Activated B cell treated with CpG ODN at 0.5 μM for 24 hours (primary cell): Measurements from ENCODE around the gene PRAMEF26. TPM values are rescaled to one million over a fixed set of nuclear protein-coding genes. Genes with fewer than 3 reads are reported as not detected.
"Not testable (repeated sequence)": the region's sequence is repeated elsewhere in the genome, so short reads cannot be mapped to it uniquely, and the experiment has no call there.

Experiments
- ATAC-seq: fragments of 200-7000 bp; cut with Tn5 transposase; one replicate; pipeline ENCODE4 v1.10.0; 2021; ENCODE audit warnings: low read depth, mild to moderate bottlenecking, moderate library complexity
- CTCF ChIA-PET: fragments of 350-600 bp; sonication (Branson Sonifier 250); formaldehyde crosslinking; loops from one replicate; lab custom pipeline; 2021; ENCODE audit warnings: antibody characterized with exemption; lab: Charles Lee
- POLR2A ChIA-PET: fragments of 350-600 bp; sonication (Branson Sonifier 250); formaldehyde crosslinking; loops from one replicate; lab custom pipeline; 2021; ENCODE audit warnings: antibody characterized with exemption; lab: Charles Lee
- DNase-seq: peaks from one replicate; pipeline ENCODE4 v3.0.0; 2022
- H3K27ac Mint-ChIP-seq: one replicate; pipeline ENCODE4 v1.8.0; 2020; ENCODE audit warnings: mixed read lengths
- H3K27me3 Mint-ChIP-seq: one replicate; pipeline ENCODE4 v1.8.0; 2021; ENCODE audit warnings: mixed read lengths
- H3K36me3 Mint-ChIP-seq: one replicate; pipeline ENCODE4 v1.8.0; 2021; ENCODE audit warnings: low read depth, mixed read lengths
- H3K4me1 Mint-ChIP-seq: one replicate; pipeline ENCODE4 v1.8.0; 2021; ENCODE audit warnings: mixed read lengths
- H3K4me3 Mint-ChIP-seq: one replicate; pipeline ENCODE4 v1.8.0; 2020; ENCODE audit warnings: mild to moderate bottlenecking, mixed read lengths
- H3K9me3 Mint-ChIP-seq: one replicate; pipeline ENCODE4 v1.8.0; 2020; ENCODE audit warnings: mixed read lengths
- intact Hi-C: fragments of 100-400 bp; cut with micrococcal nuclease; formaldehyde crosslinking; loops from one replicate; pipeline ENCODE4 v1.15.1; 2024
- total RNA-seq: library from RNA; stranded (reverse); gene quantifications from 2 replicates; pipeline ENCODE4 v1.2.3, GENCODE V29; 2022

Gene PRAMEF26
- not detected in 2 replicates for total RNA-seq

- H3K36me3 Mint-ChIP-seq, H3K27ac Mint-ChIP-seq, H3K9me3 Mint-ChIP-seq, H3K4me1 Mint-ChIP-seq, POLR2A ChIA-PET, intact Hi-C loops, DNase-seq, H3K4me3 Mint-ChIP-seq, CTCF ChIA-PET, H3K27me3 Mint-ChIP-seq, ATAC-seq: not testable (repeated sequence)
These were observed at the start of gene PRAMEF26 for GRCh38 chr1:13155909-13156308. Gene PRAMEF26, minus strand, starts transcription at chr1:13156009. Its CDS starts 2,914 bp downstream, at chr1:13153095.

- ATAC-seq, H3K4me3 Mint-ChIP-seq, H3K27me3 Mint-ChIP-seq, H3K36me3 Mint-ChIP-seq, H3K27ac Mint-ChIP-seq, CTCF ChIA-PET, H3K4me1 Mint-ChIP-seq, intact Hi-C loops, DNase-seq, POLR2A ChIA-PET, H3K9me3 Mint-ChIP-seq: not testable (repeated sequence)
These were observed 45.5 kb upstream of the PRAMEF26 start, which contains the start of gene PRAMEF13 for GRCh38 chr1:13201309-13201708. Gene PRAMEF13, minus strand, starts transcription at chr1:13201409. Its CDS starts 1,820 bp downstream, at chr1:13199589.

GRCh38 chr1:13171548-13171947, 15.7 kb upstream of the PRAMEF26 start, which contains the start of gene PRAMEF9:
Gene PRAMEF9, plus strand, starts transcription at chr1:13171848. Its CDS starts 3,433 bp downstream, at chr1:13175281.
- H3K36me3 Mint-ChIP-seq, H3K4me3 Mint-ChIP-seq, POLR2A ChIA-PET, CTCF ChIA-PET, DNase-seq, ATAC-seq, intact Hi-C loops, H3K27ac Mint-ChIP-seq, H3K27me3 Mint-ChIP-seq, H3K4me1 Mint-ChIP-seq, H3K9me3 Mint-ChIP-seq: not testable (repeated sequence)

GRCh38 chr1:13165531-13165930, 9.7 kb upstream of the PRAMEF26 start, which contains the start of gene HNRNPCL4:
Gene HNRNPCL4, minus strand, starts transcription at chr1:13165631. Its CDS starts 164 bp downstream, at chr1:13165467.
- H3K4me3 Mint-ChIP-seq, DNase-seq, POLR2A ChIA-PET, CTCF ChIA-PET, ATAC-seq, intact Hi-C loops, H3K9me3 Mint-ChIP-seq, H3K36me3 Mint-ChIP-seq, H3K27ac Mint-ChIP-seq, H3K4me1 Mint-ChIP-seq, H3K27me3 Mint-ChIP-seq: not testable (repeated sequence)

GRCh38 chr1:13116754-13117153, 39.1 kb downstream of the PRAMEF26 start, which contains the start of gene HNRNPCL2:
Gene HNRNPCL2, minus strand, starts transcription at chr1:13116854. Its CDS starts 454 bp downstream, at chr1:13116400.
- H3K4me3 Mint-ChIP-seq, DNase-seq, H3K27ac Mint-ChIP-seq, ATAC-seq, H3K4me1 Mint-ChIP-seq, POLR2A ChIA-PET, CTCF ChIA-PET, H3K9me3 Mint-ChIP-seq, H3K36me3 Mint-ChIP-seq, intact Hi-C loops, H3K27me3 Mint-ChIP-seq: not testable (repeated sequence)

Other genes with a start within 250 kb of the PRAMEF26 start
- not detected in 2 replicates for gene PRAMEF7, start 239.4 kb downstream of the PRAMEF26 start, total RNA-seq
- gene PRAMEF6, start 208.4 kb downstream of the PRAMEF26 start, total RNA-seq, result not detected in 2 replicates
- gene PRAMEF27, start 99.4 kb downstream of the PRAMEF26 start, total RNA-seq, result not detected in 2 replicates
- gene HNRNPCL3, start 95.2 kb downstream of the PRAMEF26 start, total RNA-seq, result not detected in 2 replicates
- not detected in 2 replicates for gene PRAMEF25, start 85.2 kb downstream of the PRAMEF26 start, total RNA-seq
- gene HNRNPCL2, start 39.2 kb downstream of the PRAMEF26 start, total RNA-seq, result not detected in 2 replicates
- not detected in 2 replicates for gene HNRNPCL4, start 9.6 kb upstream of the PRAMEF26 start, total RNA-seq
- gene PRAMEF9, start 15.8 kb upstream of the PRAMEF26 start, total RNA-seq, result not detected in 2 replicates
- gene PRAMEF13, start 45.4 kb upstream of the PRAMEF26 start, total RNA-seq, result not detected in 2 replicates
- gene PRAMEF18, start 70.1 kb upstream of the PRAMEF26 start, total RNA-seq, result not detected in 2 replicates
- gene PRAMEF5, start 98.2 kb upstream of the PRAMEF26 start, total RNA-seq, result not detected in 2 replicates
- gene PRAMEF8, start 129.1 kb upstream of the PRAMEF26 start, total RNA-seq, result not detected in 2 replicates
- gene PRAMEF33, start 147.5 kb upstream of the PRAMEF26 start, total RNA-seq, result not detected in 2 replicates
- not detected in 2 replicates for gene PRAMEF15, start 159.6 kb upstream of the PRAMEF26 start, total RNA-seq
- not detected in 2 replicates for gene PRAMEF14, start 191.1 kb upstream of the PRAMEF26 start, total RNA-seq
- not detected in 2 replicates for gene PRAMEF19, start 215.9 kb upstream of the PRAMEF26 start, total RNA-seq
- not detected in 2 replicates for gene PRAMEF17, start 233.6 kb upstream of the PRAMEF26 start, total RNA-seq